ENCODE measurements around the gene NCL.
"Not testable (repeated sequence)": the region's sequence is repeated elsewhere in the genome, so short reads cannot be mapped to it uniquely, and the experiment has no call there.

Gene NCL

GRCh38 chr2:231430437-231430836, 33.8 kb downstream of the NCL start:
- not testable (repeated sequence) for DNase-seq (ENCODE audit: low read depth)

DNA sequence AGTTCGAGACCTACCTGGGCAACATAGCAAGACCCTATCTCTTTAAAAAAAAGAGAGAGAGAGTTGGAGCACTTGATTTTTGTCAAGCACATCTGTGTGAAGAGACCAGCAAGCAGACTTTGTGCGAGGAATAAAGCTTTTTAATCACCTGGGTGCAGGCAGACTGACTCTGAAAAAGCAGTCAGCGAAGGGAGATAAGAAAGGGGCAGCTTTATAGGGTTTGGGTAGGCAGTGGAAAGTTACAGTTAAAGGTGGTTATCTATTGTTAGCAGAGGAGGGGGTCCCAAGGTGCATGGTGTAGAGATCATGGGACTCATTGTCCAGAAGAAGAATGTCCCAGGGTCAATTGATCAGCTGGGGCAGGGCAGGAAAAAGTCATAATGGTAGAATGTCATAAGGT, 34.4 kb downstream of the NCL start:
- no peak for DNase-seq (ENCODE audit: low read depth)

DNA sequence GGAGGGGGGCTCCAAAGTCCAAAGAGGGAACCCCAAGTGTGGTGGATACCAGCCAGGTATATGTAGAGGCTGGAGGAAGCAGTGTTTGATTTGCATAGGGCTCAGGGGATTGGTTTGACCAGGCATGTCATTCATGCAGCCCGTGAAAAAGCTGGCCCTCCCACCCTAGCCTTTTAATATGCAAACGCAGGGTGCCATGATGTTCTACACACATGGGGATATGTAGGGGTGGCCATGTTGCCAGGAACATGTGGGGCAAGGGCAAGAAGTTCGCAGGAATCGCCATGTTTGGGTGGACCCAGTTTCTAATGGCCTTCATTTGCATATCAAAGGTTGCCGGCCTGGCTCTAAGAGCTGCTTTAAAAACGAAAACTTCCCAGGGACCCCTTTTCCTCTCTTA, 35.1 kb downstream of the NCL start:
- DNase-seq (ENCODE audit: low read depth) = no peak

DNA sequence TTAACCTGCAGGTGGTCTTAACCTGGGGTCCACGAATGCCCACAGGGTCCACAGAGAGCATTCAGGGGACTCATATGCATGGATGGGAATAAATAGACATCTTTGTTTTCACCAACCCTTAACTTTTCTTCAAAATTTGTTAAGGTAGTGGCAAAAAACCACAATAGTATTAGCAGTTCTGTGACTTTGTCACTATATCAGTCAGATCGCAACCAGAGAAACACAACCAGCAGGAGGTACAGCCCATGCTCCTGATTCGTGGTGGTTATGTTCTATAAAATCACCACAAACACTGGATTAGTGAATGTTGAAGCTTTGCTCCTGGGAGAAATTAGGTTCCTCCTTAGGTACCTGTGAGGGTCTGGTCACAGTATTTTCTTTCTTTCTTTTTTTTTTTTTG, 37.2 kb downstream of the NCL start:
- no peak for DNase-seq (ENCODE audit: low read depth)

DNA sequence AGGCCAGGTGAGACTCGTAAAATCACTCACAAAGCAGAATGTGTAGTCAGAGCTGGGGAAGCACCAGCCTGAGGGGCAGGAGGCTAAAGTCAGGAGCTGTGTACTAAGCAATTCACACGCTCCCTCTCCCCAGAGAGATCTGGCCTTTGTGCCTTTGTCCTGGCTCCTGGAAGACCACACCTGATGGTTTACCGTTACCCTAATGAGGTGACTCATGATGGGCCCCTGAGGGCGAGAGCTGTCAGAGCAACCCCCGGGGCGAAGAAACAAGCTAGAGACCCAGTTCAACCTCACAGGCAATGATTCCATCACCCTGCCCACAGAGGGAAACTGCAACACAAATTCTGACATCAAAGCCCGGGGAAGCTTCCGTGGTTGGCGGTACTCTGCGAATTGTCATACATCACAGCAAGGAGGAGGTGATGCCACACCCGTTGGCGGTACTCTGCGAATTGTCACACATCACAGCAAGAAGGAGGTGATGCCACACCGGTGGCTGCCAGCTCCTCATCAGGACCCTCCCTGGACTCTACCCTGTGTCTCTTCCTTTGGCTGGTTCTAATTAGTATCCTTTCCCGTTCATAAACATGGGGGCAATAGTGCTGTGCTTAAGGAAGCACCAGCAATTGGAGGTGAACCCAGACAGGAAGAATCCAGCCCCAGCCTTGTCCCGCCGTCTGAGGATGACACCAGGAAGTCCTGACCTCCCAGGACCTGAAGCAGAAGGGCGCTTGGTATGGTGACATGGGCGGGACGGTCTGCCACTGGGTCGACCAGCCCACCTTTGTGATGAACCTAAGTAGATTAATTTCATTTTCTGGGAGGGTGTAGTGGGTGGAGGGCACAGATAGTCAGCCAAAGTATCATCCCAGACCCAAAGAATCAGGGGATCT, 38.2 kb downstream of the NCL start:
- no peak for DNase-seq (ENCODE audit: low read depth)

GRCh38 chr2:231425291-231425810, 38.9 kb downstream of the NCL start:
- no peak for DNase-seq (ENCODE audit: low read depth)

- DNase-seq (ENCODE audit: low read depth) = no peak
Observed at GRCh38 chr2:231423176-231423575, 41.1 kb downstream of the NCL start.

GRCh38 chr2:231422056-231422455, 42.2 kb downstream of the NCL start:
- no peak for DNase-seq (ENCODE audit: low read depth)

- DNase-seq (ENCODE audit: low read depth) = no peak
Observed at GRCh38 chr2:231421051-231421580, 43.2 kb downstream of the NCL start.

GRCh38 chr2:231418820-231419640, 45.3 kb downstream of the NCL start:
- DNase-seq (ENCODE audit: low read depth) = no peak

DNA sequence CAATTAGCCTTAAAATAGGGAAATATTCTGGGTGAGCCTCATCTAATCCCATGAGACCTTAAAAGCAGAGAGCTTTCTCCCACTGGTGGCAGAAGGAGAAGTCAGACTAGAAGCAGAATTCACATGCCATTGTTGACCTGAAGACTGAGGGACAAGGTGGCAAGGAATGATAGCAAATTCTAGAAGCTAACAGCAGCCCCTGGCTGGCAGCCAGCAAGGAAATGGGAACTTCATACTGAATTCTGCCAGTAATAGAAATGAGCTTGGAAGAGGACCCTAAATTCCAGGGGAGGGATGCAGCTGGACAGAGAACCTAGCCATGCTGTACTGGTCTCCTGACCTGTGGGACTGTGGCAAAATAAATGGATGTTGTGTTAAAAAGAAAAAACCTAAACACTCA, 49.3 kb downstream of the NCL start:
- no peak for DNase-seq (ENCODE audit: low read depth)

DNA sequence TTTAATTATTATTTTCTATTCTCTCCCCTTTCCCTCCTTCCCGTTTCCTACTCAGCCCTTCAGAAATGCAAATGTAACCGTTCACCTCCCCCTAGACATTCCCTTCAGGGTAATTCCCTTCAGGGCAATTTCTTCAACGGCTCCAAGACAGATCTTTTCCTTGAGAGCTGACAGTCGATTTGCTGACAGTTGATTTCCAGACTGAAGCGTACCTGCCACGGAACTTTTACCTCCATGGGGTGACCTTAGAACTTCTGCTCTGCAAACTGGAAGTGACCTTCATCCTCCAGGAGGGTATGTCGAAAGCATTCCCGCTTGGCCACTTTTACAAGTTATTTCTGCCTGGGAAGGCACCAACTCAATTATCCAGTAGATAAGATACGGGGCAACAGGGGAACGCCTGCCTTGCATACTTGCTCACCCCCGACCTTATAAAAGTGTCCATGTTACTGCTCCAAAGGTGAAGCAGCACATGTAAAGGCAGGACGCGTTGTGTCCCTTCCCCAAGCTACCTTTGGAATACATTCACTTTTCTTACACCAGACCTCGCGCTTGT, 50.3 kb downstream of the NCL start:
- no peak for DNase-seq (ENCODE audit: low read depth)

DNA sequence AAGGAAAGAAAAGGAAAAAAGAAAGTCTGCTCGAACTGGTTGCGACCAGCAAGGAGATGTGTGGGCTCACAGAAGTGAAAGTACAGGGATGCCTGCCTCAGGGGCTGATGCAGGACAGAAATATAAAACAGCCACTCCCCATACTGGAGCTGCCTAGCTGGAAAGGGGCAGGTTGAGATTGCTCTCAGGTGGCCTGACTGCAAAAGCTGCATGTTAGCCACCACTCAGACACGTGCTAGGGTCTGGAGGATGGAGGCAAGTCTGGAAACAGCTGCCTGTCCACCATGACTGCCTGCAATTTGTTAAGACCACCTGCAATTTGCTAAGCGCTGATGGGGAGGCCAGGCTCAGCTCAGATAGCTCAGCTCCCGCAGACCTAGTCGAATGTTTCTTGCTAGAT, 50.8 kb downstream of the NCL start:
- DNase-seq (ENCODE audit: low read depth) = no peak

- DNase-seq (ENCODE audit: low read depth) = no peak
Observed at GRCh38 chr2:231412618-231412963, 51.7 kb downstream of the NCL start.

- peak; percentile 74 for DNase-seq (ENCODE audit: low read depth)
Observed at GRCh38 chr2:231411831-231412617, 52.3 kb downstream of the NCL start.

DNA sequence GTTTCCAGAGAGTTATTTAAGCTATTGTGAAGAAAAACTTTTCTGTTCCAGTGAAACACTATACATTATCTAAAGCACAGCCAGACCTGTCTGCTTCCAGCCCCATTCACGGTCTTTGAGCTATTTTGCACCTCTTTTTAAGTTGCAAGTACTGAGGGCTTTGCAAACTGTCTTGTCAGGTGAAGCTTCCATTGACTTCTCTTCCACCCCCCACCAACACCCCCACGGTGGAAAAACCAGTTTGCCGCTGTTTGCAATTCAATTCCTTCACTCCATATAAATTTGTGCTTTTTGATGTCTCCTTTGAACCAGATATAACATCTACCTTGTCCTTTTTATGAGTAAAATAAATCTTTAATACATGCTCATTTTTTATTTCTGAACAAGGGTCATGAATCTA, 53.0 kb downstream of the NCL start:
- DNase-seq (ENCODE audit: low read depth) = no peak

DNA sequence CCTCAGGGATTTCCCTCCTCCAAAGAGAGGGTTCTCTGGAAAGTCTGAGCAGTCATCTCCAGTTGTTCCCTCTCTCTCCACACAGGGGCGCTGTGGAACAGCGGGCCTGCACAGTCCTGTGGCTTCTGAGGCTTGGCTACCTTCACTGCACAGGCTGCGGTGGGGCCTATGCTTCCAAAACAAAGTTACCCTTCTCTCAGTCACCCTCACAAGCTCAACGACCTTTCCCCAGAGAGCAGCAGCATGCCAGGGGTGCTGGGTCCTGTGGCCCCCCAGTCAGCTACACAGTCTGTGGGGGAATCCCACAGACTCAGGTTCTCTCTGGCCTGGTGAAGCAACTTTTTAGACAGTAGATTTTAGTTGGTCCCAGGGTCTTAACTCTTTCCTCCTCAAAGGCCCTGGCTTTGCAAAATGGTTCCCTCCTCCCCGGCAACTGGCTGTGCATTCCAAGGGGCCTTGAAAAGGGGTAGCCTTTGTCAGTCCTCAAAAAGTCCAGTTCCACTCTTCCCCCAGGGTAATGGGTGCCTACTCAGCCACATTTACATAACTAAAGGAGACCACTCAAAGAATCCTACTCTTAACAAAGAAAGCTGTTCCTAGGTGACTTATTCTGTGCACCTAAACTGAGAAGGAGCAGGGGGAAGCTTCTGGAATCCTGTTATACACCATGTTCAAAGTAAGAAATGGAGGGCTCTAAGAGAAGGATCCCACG, 53.8 kb downstream of the NCL start:
- no peak for DNase-seq (ENCODE audit: low read depth)

- DNase-seq (ENCODE audit: low read depth) = no peak
Observed at GRCh38 chr2:231409776-231410175, 54.5 kb downstream of the NCL start.

DNA sequence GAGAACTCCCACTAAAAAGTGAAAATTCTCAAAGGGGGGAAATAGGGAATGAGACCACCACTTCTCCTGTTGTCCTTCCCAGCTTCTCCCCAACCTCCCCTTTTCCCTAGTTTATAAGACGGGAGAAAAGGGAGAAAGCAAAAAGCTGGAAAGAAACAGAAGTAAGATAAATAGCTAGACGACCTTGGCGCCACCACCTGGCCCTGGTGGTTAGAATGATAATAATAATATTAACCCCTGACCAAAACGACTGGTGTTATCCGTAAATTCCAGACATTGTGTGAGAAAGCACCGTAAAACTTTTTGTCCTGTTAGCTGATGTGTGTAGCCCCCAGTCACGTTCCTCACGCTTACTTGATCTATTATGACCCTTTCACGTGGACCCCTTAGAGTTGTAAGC, 56.0 kb downstream of the NCL start:
- not testable (repeated sequence) for DNase-seq (ENCODE audit: low read depth)

DNA sequence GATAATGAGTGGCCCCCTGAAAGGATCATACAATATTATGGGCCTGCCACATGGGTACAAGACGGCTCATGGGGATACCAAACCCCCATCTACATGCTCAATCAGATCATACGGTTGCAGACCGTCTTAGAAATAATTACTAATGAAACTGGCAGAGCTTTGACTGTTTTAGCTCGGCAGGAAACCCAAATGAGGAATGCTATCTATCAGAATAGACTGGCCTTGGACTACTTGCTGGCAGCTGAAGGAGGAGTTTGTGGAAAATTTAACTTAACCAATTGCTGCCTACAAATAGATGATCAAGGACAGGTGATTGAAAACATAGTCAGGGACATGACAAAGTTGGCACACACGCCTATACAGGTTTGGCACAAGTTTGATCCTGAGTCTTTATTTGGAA, 56.6 kb downstream of the NCL start:
- not testable (repeated sequence) for DNase-seq (ENCODE audit: low read depth)
